ENCODE measurements around the gene STAM.

DNA sequence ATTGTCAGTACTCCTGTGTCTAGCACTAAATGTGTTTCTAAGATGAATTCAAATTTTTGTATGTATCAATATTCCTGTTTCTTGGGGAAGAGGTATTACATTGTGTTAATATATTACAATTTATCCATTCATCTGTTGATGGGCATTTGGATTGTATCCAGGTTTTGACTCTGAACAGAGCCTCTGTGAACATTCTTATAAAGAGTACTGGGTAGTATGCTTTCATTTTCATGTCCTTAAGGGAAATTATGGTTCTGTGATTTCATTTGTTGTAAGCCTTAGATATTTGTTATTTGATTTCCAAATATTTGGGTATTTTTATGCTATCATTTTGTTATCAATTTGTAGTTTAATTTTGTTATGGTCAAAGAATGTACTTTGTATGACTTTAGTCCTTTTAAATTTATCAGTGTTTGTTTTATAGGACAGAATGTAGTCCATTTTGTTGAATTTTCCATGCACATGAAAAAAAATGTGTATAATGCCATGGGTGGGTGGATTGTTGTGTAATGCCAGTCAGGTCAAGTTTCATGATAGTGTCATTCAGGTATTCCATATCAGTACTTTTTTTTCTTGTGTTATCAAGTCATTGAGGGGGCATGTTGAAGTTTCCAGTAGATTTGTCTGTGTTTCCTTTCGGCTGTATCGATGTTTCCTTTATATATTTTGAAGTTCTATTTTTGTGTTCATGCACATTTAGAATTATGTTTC, 38.4 kb downstream of the STAM start:
- TF ChIP-seq POLR2AphosphoS5 (IDR thresholded peaks at IDR 0.05; ENCODE audit: low read depth, low read length) (no peak), TAF1 (IDR thresholded peaks at IDR 0.05; ENCODE audit: borderline replicate concordance, insufficient read depth, low read length) (no peak), FOXP2 (optimal IDR thresholded peaks at IDR 0.05; ENCODE audit: borderline replicate concordance, extremely low read depth, extremely low read length, insufficient read depth) (no peak), SIN3A (IDR thresholded peaks at IDR 0.05; ENCODE audit: borderline replicate concordance, insufficient read depth, low read length) (no peak)
- TF ChIP-seq, protein P1, sequence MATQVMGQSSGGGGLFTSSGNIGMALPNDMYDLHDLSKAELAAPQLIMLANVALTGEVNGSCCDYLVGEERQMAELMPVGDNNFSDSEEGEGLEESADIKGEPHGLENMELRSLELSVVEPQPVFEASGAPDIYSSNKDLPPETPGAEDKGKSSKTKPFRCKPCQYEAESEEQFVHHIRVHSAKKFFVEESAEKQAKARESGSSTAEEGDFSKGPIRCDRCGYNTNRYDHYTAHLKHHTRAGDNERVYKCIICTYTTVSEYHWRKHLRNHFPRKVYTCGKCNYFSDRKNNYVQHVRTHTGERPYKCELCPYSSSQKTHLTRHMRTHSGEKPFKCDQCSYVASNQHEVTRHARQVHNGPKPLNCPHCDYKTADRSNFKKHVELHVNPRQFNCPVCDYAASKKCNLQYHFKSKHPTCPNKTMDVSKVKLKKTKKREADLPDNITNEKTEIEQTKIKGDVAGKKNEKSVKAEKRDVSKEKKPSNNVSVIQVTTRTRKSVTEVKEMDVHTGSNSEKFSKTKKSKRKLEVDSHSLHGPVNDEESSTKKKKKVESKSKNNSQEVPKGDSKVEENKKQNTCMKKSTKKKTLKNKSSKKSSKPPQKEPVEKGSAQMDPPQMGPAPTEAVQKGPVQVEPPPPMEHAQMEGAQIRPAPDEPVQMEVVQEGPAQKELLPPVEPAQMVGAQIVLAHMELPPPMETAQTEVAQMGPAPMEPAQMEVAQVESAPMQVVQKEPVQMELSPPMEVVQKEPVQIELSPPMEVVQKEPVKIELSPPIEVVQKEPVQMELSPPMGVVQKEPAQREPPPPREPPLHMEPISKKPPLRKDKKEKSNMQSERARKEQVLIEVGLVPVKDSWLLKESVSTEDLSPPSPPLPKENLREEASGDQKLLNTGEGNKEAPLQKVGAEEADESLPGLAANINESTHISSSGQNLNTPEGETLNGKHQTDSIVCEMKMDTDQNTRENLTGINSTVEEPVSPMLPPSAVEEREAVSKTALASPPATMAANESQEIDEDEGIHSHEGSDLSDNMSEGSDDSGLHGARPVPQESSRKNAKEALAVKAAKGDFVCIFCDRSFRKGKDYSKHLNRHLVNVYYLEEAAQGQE (IDR thresholded peaks at IDR 0.05; ENCODE audit: insufficient read depth in 1 of 2, low read depth in 2 of 2, low read length in 2 of 2), result no peak

Data from PFSK-1 (cell line).